ENCODE data around the gene TBC1D32.
A peak's percentile ranks its signal among the peaks of the same experiment; 100 is the strongest.
"Not testable (repeated sequence)": the region's sequence is repeated elsewhere in the genome, so short reads cannot be mapped to it uniquely, and the experiment has no call there.

The TBC1D32 gene

GRCh38 chr6:121339639-121340226 lies 5.5 kb upstream of the TBC1D32 start:
- Mint-ChIP-seq H3K9me3 (no peaks in the 10 kb centered on the region), H3K27me3 (peaks cover 7% of the 10 kb centered on the region), H3K27ac (no peak overlapping the region), H3K36me3 (no peaks in the 10 kb centered on the region), H3K4me1 (peaks cover 5% of the 10 kb centered on the region), H3K4me3 (no peak overlapping the region)
- ATAC-seq (ENCODE audit: low read depth) (no peak), DNase-seq (ENCODE audit: low spot score in 2 of 2) (no peak)

- Mint-ChIP-seq H3K27me3 (peaks cover 7% of the 10 kb centered on the region), H3K9me3 (no peaks in the 10 kb centered on the region), H3K36me3 (no peaks in the 10 kb centered on the region), H3K27ac (no peak overlapping the region), H3K4me3 (no peak overlapping the region), H3K4me1 (peaks cover 7% of the 10 kb centered on the region)
- ATAC-seq (ENCODE audit: low read depth), result no peak
- DNase-seq (ENCODE audit: low spot score in 2 of 2), result no peak
Measured at GRCh38 chr6:121338956-121339355, 4.7 kb upstream of the TBC1D32 start.

- Mint-ChIP-seq H3K36me3 (no peaks in the 10 kb centered on the region), H3K9me3 (no peaks in the 10 kb centered on the region)
Measured at GRCh38 chr6:121338366-121338765, 4.1 kb upstream of the TBC1D32 start.

GRCh38 chr6:121335087-121336008 lies 1.1 kb upstream of the TBC1D32 start:
- DNase-seq (ENCODE audit: low spot score in 2 of 2) (no peak), ATAC-seq (ENCODE audit: low read depth) (no peak)
- Mint-ChIP-seq H3K27ac (peak overlapping the region; percentile 98), H3K4me3 (peak overlapping the region; percentile 97), H3K27me3 (no peaks in the 10 kb centered on the region), H3K36me3 (no peaks in the 10 kb centered on the region), H3K9me3 (no peaks in the 10 kb centered on the region), H3K4me1 (peaks cover 15% of the 10 kb centered on the region)

More at GRCh38 chr6:121338366-121338765, 4.1 kb upstream of the TBC1D32 start:
- no peak overlapping the region for H3K4me3 Mint-ChIP-seq
- H3K4me1 Mint-ChIP-seq, result peaks cover 8% of the 10 kb centered on the region
- ATAC-seq (ENCODE audit: low read depth) (no peak), DNase-seq (ENCODE audit: low spot score in 2 of 2) (no peak)
- H3K27ac Mint-ChIP-seq, result no peak overlapping the region
- H3K27me3 Mint-ChIP-seq, result peaks cover 4% of the 10 kb centered on the region

GRCh38 chr6:121333694-121334093 lies 586 bp downstream of the TBC1D32 start:
- not testable (repeated sequence) for H3K27me3 Mint-ChIP-seq; DNase-seq (ENCODE audit: low spot score in 2 of 2); ATAC-seq (ENCODE audit: low read depth); H3K9me3 Mint-ChIP-seq; H3K36me3 Mint-ChIP-seq
- Mint-ChIP-seq H3K27ac (peak overlapping the region; percentile 98), H3K4me3 (peak overlapping the region; percentile 47), H3K4me1 (peaks cover 15% of the 10 kb centered on the region)

GRCh38 chr6:121333196-121333595 lies 1.1 kb downstream of the TBC1D32 start:
- Mint-ChIP-seq H3K4me3 (peak overlapping the region; percentile 51), H3K4me1 (peaks cover 15% of the 10 kb centered on the region), H3K27me3 (no peaks in the 10 kb centered on the region), H3K27ac (peak overlapping the region; percentile 98), H3K36me3 (no peaks in the 10 kb centered on the region), H3K9me3 (no peaks in the 10 kb centered on the region)
- DNase-seq (ENCODE audit: low spot score in 2 of 2) (no peak), ATAC-seq (ENCODE audit: low read depth) (no peak)

GRCh38 chr6:121330516-121330915 lies 3.8 kb downstream of the TBC1D32 start:
- H3K9me3 Mint-ChIP-seq, result no peaks in the 10 kb centered on the region
- no peak overlapping the region for H3K4me3 Mint-ChIP-seq
- no peaks in the 10 kb centered on the region for H3K36me3 Mint-ChIP-seq
- DNase-seq (ENCODE audit: low spot score in 2 of 2), result no peak
- H3K27me3 Mint-ChIP-seq, result no peaks in the 10 kb centered on the region
- peaks cover 15% of the 10 kb centered on the region for H3K4me1 Mint-ChIP-seq
- no peak for ATAC-seq (ENCODE audit: low read depth)
- H3K27ac Mint-ChIP-seq, result peak overlapping the region; percentile 65

- H3K36me3 Mint-ChIP-seq, result peaks cover 18% of the 10 kb centered on the region
- no peak overlapping the region for H3K4me3 Mint-ChIP-seq
- peak overlapping the region; percentile 2 for H3K27ac Mint-ChIP-seq
- peaks cover 12% of the 10 kb centered on the region for H3K4me1 Mint-ChIP-seq
- DNase-seq (ENCODE audit: low spot score in 2 of 2) (no peak), ATAC-seq (ENCODE audit: low read depth) (no peak)
- no peaks in the 10 kb centered on the region for H3K27me3 Mint-ChIP-seq
- H3K9me3 Mint-ChIP-seq, result no peaks in the 10 kb centered on the region
Measured at GRCh38 chr6:121321282-121321681, 13.0 kb downstream of the TBC1D32 start.

- no peaks in the 10 kb centered on the region for H3K27me3 Mint-ChIP-seq
- DNase-seq (ENCODE audit: low spot score in 2 of 2) (no peak), ATAC-seq (ENCODE audit: low read depth) (no peak)
- H3K4me1 Mint-ChIP-seq, result peaks cover 12% of the 10 kb centered on the region
- H3K9me3 Mint-ChIP-seq, result no peaks in the 10 kb centered on the region
- peaks cover 18% of the 10 kb centered on the region for H3K36me3 Mint-ChIP-seq
- no peak overlapping the region for H3K4me3 Mint-ChIP-seq
- H3K27ac Mint-ChIP-seq, result no peak overlapping the region
Measured at GRCh38 chr6:121319603-121320002, 14.7 kb downstream of the TBC1D32 start.

- H3K9me3 Mint-ChIP-seq, result no peaks in the 10 kb centered on the region
- peaks cover 12% of the 10 kb centered on the region for H3K4me1 Mint-ChIP-seq
- no peaks in the 10 kb centered on the region for H3K27me3 Mint-ChIP-seq
- DNase-seq (ENCODE audit: low spot score in 2 of 2) (no peak), ATAC-seq (ENCODE audit: low read depth) (no peak)
- peaks cover 22% of the 10 kb centered on the region for H3K36me3 Mint-ChIP-seq
- H3K27ac Mint-ChIP-seq, result no peak overlapping the region
- peak overlapping the region; percentile 21 for H3K4me3 Mint-ChIP-seq
Measured at GRCh38 chr6:121319112-121319553, 15.1 kb downstream of the TBC1D32 start.

GRCh38 chr6:121314381-121315112 lies 19.7 kb downstream of the TBC1D32 start:
- Mint-ChIP-seq H3K27me3 (no peaks in the 10 kb centered on the region), H3K36me3 (peaks cover 21% of the 10 kb centered on the region), H3K4me3 (no peak overlapping the region), H3K4me1 (peaks cover 3% of the 10 kb centered on the region), H3K27ac (no peak overlapping the region), H3K9me3 (peaks cover 3% of the 10 kb centered on the region)
- ATAC-seq (ENCODE audit: low read depth) (no peak), DNase-seq (ENCODE audit: low spot score in 2 of 2) (no peak)

GRCh38 chr6:121311814-121312213 lies 22.5 kb downstream of the TBC1D32 start:
- H3K27ac Mint-ChIP-seq; H3K27me3 Mint-ChIP-seq; DNase-seq (ENCODE audit: low spot score in 2 of 2); H3K4me1 Mint-ChIP-seq; H3K9me3 Mint-ChIP-seq; ATAC-seq (ENCODE audit: low read depth); H3K4me3 Mint-ChIP-seq: not testable (repeated sequence)
- peaks cover 17% of the 10 kb centered on the region for H3K36me3 Mint-ChIP-seq

GRCh38 chr6:121310495-121310894 lies 23.8 kb downstream of the TBC1D32 start:
- peaks cover 14% of the 10 kb centered on the region for H3K36me3 Mint-ChIP-seq
- H3K27ac Mint-ChIP-seq, result no peak overlapping the region
- DNase-seq (ENCODE audit: low spot score in 2 of 2) (no peak), ATAC-seq (ENCODE audit: low read depth) (no peak)
- peaks cover 3% of the 10 kb centered on the region for H3K9me3 Mint-ChIP-seq
- H3K27me3 Mint-ChIP-seq, result no peaks in the 10 kb centered on the region
- no peak overlapping the region for H3K4me3 Mint-ChIP-seq
- no peaks in the 10 kb centered on the region for H3K4me1 Mint-ChIP-seq

Measured in memory B cell (primary cell).